ENCODE data around the gene ASCC1. TPM values are rescaled to one million over a fixed set of nuclear protein-coding genes. Genes with fewer than 3 reads are reported as not detected.
"Not testable (repeated sequence)": the region's sequence is repeated elsewhere in the genome, so short reads cannot be mapped to it uniquely, and the experiment has no call there.

Gene ASCC1
- polyA plus RNA-seq, 1 donor (not counting 4 experiments of a cell fraction or from before 2014, with no cell fraction given), result 32.9 TPM

DNA sequence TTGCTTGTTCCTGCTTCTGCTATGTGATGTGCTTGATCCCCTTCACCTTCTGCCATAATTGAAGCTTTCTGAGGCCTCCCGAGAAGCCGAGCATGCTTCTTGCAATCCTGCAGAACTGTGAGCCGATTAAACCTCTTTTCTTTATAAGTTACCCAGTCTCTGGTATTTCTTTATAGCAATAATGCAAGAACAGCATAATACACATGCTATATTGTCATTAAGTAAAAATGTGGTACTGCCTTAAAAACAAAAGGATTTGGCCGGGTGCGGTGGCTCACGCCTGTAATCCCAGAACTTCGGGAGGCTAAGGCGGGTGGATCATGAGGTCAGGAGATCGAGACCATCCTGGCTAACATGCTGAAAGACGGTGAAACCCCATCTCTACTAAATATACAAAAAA, 59.9 kb downstream of the ASCC1 start:
- dilution Hi-C loops (cut with MboI; ENCODE audit: extremely low pct_ligation_motif_present, low sequenced_read_pairs), result no loop called here
- FAIRE-seq, result no peak
- H3K4me1 ChIP-seq (ENCODE audit: control insufficient read depth, extremely low read depth, insufficient read depth, low read length), result no peaks in the 10 kb centered on the region

DNA sequence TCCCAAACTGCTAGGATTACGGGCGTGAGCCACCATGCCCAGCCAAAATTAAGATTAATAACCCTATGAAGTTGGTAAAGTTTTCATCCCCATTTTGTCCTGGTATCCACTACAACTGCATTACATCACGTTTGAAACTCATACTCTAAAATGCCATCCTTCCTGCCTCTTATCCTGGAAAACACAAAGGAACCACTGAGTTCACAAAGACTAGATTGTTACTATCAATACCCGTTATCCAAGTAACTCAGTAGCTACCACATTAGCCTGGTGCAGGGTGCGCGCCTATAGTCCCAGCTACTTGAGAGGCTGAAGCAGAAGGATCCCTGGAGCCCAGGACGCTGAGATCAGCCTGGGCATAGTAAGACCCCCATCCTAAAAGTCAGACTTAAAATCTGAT, 63.8 kb downstream of the ASCC1 start:
- Histone ChIP-seq H2AFZ (ENCODE audit: control insufficient read depth, low read length) (no peak overlapping the region), H3K9me1 (ENCODE audit: control insufficient read depth, extremely low read depth, insufficient read depth, low read length) (no peaks in the 10 kb centered on the region), H4K20me1 (ENCODE audit: control insufficient read depth, extremely low read depth, insufficient read depth, low read length) (no peaks in the 10 kb centered on the region), H3K4me3 (ENCODE audit: control insufficient read depth in 2 of 3, extremely low read depth in 1 of 3, insufficient read depth in 2 of 3, low read depth in 1 of 3, low read length in 3 of 3) (no peak overlapping the region), H3K27ac (ENCODE audit: control insufficient read depth, insufficient read depth, low read length) (no peak overlapping the region), H3K36me3 (ENCODE audit: control insufficient read depth in 2 of 2, extremely low read depth in 1 of 2, insufficient read depth in 2 of 2, low read length in 2 of 2) (no peaks in the 10 kb centered on the region), H3K9me3 (ENCODE audit: control insufficient read depth, low read depth, low read length) (no peaks in the 10 kb centered on the region), H3K27me3 (ENCODE audit: control insufficient read depth, extremely low read depth, insufficient read depth, low read length) (no peaks in the 10 kb centered on the region), H3K4me2 (ENCODE audit: control insufficient read depth, extremely low read depth, insufficient read depth, low read depth, low read length) (no peak overlapping the region), H3K4me1 (ENCODE audit: control insufficient read depth, extremely low read depth, insufficient read depth, low read length) (no peaks in the 10 kb centered on the region), H3K9ac (ENCODE audit: control insufficient read depth, extremely low read depth, insufficient read depth, low read length) (no peak overlapping the region), H3K79me2 (ENCODE audit: control insufficient read depth, insufficient read depth, low read length) (no peaks in the 10 kb centered on the region)
- FAIRE-seq (no peak), DNase-seq (ENCODE audit: low read depth, low spot score) (no peak)
- dilution Hi-C loops (cut with MboI; ENCODE audit: extremely low pct_ligation_motif_present, low sequenced_read_pairs), result no loop called here
- TF ChIP-seq, protein P1, sequence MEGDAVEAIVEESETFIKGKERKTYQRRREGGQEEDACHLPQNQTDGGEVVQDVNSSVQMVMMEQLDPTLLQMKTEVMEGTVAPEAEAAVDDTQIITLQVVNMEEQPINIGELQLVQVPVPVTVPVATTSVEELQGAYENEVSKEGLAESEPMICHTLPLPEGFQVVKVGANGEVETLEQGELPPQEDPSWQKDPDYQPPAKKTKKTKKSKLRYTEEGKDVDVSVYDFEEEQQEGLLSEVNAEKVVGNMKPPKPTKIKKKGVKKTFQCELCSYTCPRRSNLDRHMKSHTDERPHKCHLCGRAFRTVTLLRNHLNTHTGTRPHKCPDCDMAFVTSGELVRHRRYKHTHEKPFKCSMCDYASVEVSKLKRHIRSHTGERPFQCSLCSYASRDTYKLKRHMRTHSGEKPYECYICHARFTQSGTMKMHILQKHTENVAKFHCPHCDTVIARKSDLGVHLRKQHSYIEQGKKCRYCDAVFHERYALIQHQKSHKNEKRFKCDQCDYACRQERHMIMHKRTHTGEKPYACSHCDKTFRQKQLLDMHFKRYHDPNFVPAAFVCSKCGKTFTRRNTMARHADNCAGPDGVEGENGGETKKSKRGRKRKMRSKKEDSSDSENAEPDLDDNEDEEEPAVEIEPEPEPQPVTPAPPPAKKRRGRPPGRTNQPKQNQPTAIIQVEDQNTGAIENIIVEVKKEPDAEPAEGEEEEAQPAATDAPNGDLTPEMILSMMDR (optimal IDR thresholded peaks at IDR 0.05 in 1 of 3, IDR thresholded peaks at IDR 0.05 in 1 of 3, conservative IDR thresholded peaks at IDR 0.05 in 1 of 3; ENCODE audit: extremely low read depth in 1 of 3, insufficient read depth in 2 of 3, low read length in 3 of 3), result no peak
- no peak for TF ChIP-seq EZH2 (IDR thresholded peaks at IDR 0.05; ENCODE audit: low read length)

More for the DNA sequence above, 59.9 kb downstream of the ASCC1 start:
- H4K20me1 ChIP-seq (ENCODE audit: control insufficient read depth, extremely low read depth, insufficient read depth, low read length), result no peaks in the 10 kb centered on the region
- no peaks in the 10 kb centered on the region for H3K9me3 ChIP-seq (ENCODE audit: control insufficient read depth, low read depth, low read length)
- no peak overlapping the region for H3K27ac ChIP-seq (ENCODE audit: control insufficient read depth, insufficient read depth, low read length)
- no peaks in the 10 kb centered on the region for H3K36me3 ChIP-seq (ENCODE audit: control insufficient read depth in 2 of 2, extremely low read depth in 1 of 2, insufficient read depth in 2 of 2, low read length in 2 of 2)
- H3K4me2 ChIP-seq (ENCODE audit: control insufficient read depth, extremely low read depth, insufficient read depth, low read depth, low read length), result no peak overlapping the region
- H3K79me2 ChIP-seq (ENCODE audit: control insufficient read depth, insufficient read depth, low read length), result no peaks in the 10 kb centered on the region
- TF ChIP-seq, protein P1 (optimal IDR thresholded peaks at IDR 0.05 in 1 of 3, IDR thresholded peaks at IDR 0.05 in 1 of 3, conservative IDR thresholded peaks at IDR 0.05 in 1 of 3; ENCODE audit: extremely low read depth in 1 of 3, insufficient read depth in 2 of 3, low read length in 3 of 3), result no peak
- no peak for TF ChIP-seq EZH2 (IDR thresholded peaks at IDR 0.05; ENCODE audit: low read length)
- no peak for DNase-seq (ENCODE audit: low read depth, low spot score)
- H3K27me3 ChIP-seq (ENCODE audit: control insufficient read depth, extremely low read depth, insufficient read depth, low read length), result no peaks in the 10 kb centered on the region
- H2AFZ ChIP-seq (ENCODE audit: control insufficient read depth, low read length), result no peak overlapping the region
- H3K4me3 ChIP-seq (ENCODE audit: control insufficient read depth in 2 of 3, extremely low read depth in 1 of 3, insufficient read depth in 2 of 3, low read depth in 1 of 3, low read length in 3 of 3), result no peak overlapping the region
- H3K9me1 ChIP-seq (ENCODE audit: control insufficient read depth, extremely low read depth, insufficient read depth, low read length), result no peaks in the 10 kb centered on the region
- no peak overlapping the region for H3K9ac ChIP-seq (ENCODE audit: control insufficient read depth, extremely low read depth, insufficient read depth, low read length)

DNA sequence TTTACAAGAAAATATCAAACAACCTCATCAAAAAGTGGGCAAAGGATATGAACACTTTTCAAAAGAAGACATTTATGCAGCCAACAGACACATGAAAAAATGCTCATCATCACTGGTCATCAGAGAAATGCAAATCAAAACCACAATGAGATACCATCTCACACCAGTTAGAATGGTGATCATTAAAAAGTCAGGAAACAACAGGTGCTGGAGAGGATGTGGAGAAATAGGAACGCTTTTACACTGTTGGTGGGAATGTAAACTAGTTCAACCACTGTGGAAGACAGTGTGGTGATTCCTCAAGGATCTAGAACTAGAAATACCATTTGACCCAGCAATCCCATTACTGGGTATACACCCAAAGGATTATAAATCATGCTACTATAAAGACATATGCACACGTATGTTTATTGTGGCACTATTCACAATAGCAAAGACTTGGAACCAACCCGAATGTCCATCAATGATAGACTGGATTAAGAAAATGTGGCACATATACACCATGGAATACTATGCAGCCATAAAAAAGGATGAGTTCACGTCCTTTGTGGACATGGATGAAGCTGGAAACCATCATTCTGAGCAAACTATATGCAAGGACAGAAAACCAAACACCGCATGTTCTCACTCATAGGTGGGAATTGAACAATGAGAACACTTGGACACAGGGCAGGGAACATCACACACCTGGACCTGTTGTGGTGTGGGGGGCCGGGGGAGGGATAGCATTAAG, 65.2 kb downstream of the ASCC1 start:
- H3K4me3 ChIP-seq (ENCODE audit: control insufficient read depth in 2 of 3, extremely low read depth in 1 of 3, insufficient read depth in 2 of 3, low read depth in 1 of 3, low read length in 3 of 3); H3K79me2 ChIP-seq (ENCODE audit: control insufficient read depth, insufficient read depth, low read length); H3K9me1 ChIP-seq (ENCODE audit: control insufficient read depth, extremely low read depth, insufficient read depth, low read length); DNase-seq (ENCODE audit: low read depth, low spot score); H4K20me1 ChIP-seq (ENCODE audit: control insufficient read depth, extremely low read depth, insufficient read depth, low read length); H3K4me2 ChIP-seq (ENCODE audit: control insufficient read depth, extremely low read depth, insufficient read depth, low read depth, low read length); H2AFZ ChIP-seq (ENCODE audit: control insufficient read depth, low read length); dilution Hi-C loops (cut with MboI; ENCODE audit: extremely low pct_ligation_motif_present, low sequenced_read_pairs); H3K9me3 ChIP-seq (ENCODE audit: control insufficient read depth, low read depth, low read length); FAIRE-seq; H3K27ac ChIP-seq (ENCODE audit: control insufficient read depth, insufficient read depth, low read length); H3K27me3 ChIP-seq (ENCODE audit: control insufficient read depth, extremely low read depth, insufficient read depth, low read length); H3K36me3 ChIP-seq (ENCODE audit: control insufficient read depth in 2 of 2, extremely low read depth in 1 of 2, insufficient read depth in 2 of 2, low read length in 2 of 2); H3K4me1 ChIP-seq (ENCODE audit: control insufficient read depth, extremely low read depth, insufficient read depth, low read length); H3K9ac ChIP-seq (ENCODE audit: control insufficient read depth, extremely low read depth, insufficient read depth, low read length): not testable (repeated sequence)

DNA sequence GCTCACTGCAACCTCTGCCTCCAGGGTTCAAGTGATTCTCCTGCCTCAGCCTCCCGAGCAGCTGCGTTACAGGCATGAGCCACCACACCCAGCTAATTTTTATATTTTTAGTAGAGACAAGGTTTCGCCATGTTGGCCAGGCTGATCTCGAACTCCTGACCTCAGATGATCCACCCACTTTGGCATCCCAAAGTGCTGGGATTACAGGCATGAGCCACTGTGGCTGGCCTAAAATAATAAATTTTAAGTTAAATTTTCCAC, 68.8 kb downstream of the ASCC1 start:
- FAIRE-seq; H3K9me3 ChIP-seq (ENCODE audit: control insufficient read depth, low read depth, low read length); H3K4me3 ChIP-seq (ENCODE audit: control insufficient read depth in 2 of 3, extremely low read depth in 1 of 3, insufficient read depth in 2 of 3, low read depth in 1 of 3, low read length in 3 of 3); H3K9ac ChIP-seq (ENCODE audit: control insufficient read depth, extremely low read depth, insufficient read depth, low read length); H3K4me1 ChIP-seq (ENCODE audit: control insufficient read depth, extremely low read depth, insufficient read depth, low read length); H2AFZ ChIP-seq (ENCODE audit: control insufficient read depth, low read length); dilution Hi-C loops (cut with MboI; ENCODE audit: extremely low pct_ligation_motif_present, low sequenced_read_pairs); H3K27ac ChIP-seq (ENCODE audit: control insufficient read depth, insufficient read depth, low read length); H3K4me2 ChIP-seq (ENCODE audit: control insufficient read depth, extremely low read depth, insufficient read depth, low read depth, low read length); H3K79me2 ChIP-seq (ENCODE audit: control insufficient read depth, insufficient read depth, low read length); H3K36me3 ChIP-seq (ENCODE audit: control insufficient read depth in 2 of 2, extremely low read depth in 1 of 2, insufficient read depth in 2 of 2, low read length in 2 of 2); H3K27me3 ChIP-seq (ENCODE audit: control insufficient read depth, extremely low read depth, insufficient read depth, low read length); H4K20me1 ChIP-seq (ENCODE audit: control insufficient read depth, extremely low read depth, insufficient read depth, low read length); DNase-seq (ENCODE audit: low read depth, low spot score); H3K9me1 ChIP-seq (ENCODE audit: control insufficient read depth, extremely low read depth, insufficient read depth, low read length): not testable (repeated sequence)

Data from keratinocyte (primary cell).